H9 (cell line): ENCODE measurements around the gene FBXL14. TPM values are rescaled to one million over a fixed set of nuclear protein-coding genes. Genes with fewer than 3 reads are reported as not detected.

Source experiments
- DNase-seq: peaks from one replicate; pipeline ENCODE4 v3.0.0-alpha.2; 2017
- H2AFZ ChIP-seq: one replicate; pipeline ENCODE4 v1.6.1; 2013; ENCODE audit warnings: mild to moderate bottlenecking, low read length, control low read depth, moderate library complexity
- H2AK5ac ChIP-seq: 2 replicates; pipeline ENCODE4 v1.6.1; 2013; ENCODE audit warnings: low read length, control low read depth, mixed read lengths; ENCODE audit not compliant: insufficient read length
- H2BK120ac ChIP-seq: one replicate; pipeline ENCODE4 v1.6.1; 2013; ENCODE audit warnings: low read depth, mild to moderate bottlenecking, low read length, control low read depth, inconsistent platforms; ENCODE audit not compliant: poor library complexity, severe bottlenecking
- H2BK12ac ChIP-seq: 2 replicates; pipeline ENCODE4 v1.6.1; 2013; ENCODE audit warnings: low read length, control low read depth, mixed read lengths, low read depth; ENCODE audit not compliant: insufficient read length
- H2BK15ac ChIP-seq: 2 replicates; pipeline ENCODE4 v1.6.1; 2013; ENCODE audit warnings: low read depth, low read length, control low read depth
- H2BK20ac ChIP-seq: one replicate; pipeline ENCODE4 v1.6.1; 2013; ENCODE audit warnings: low read depth, mild to moderate bottlenecking, low read length, control low read depth, inconsistent platforms; ENCODE audit not compliant: poor library complexity, severe bottlenecking
- H2BK5ac ChIP-seq: 2 replicates; pipeline ENCODE4 v1.6.1; 2013; ENCODE audit warnings: low read length, control low read depth, mixed read lengths; ENCODE audit not compliant: insufficient read length
- H3K14ac ChIP-seq: 2 replicates; pipeline ENCODE4 v1.6.1; 2013; ENCODE audit warnings: low read length, control low read depth; ENCODE audit not compliant: insufficient read depth
- H3K18ac ChIP-seq: 2 replicates; pipeline ENCODE4 v1.6.1; 2013; ENCODE audit warnings: low read depth, mild to moderate bottlenecking, mixed read lengths, low read length, control low read depth; ENCODE audit not compliant: insufficient read length
- H3K23ac ChIP-seq: 2 replicates; pipeline ENCODE4 v1.6.1; 2013; ENCODE audit warnings: low read length, control low read depth, mixed read lengths, low read depth; ENCODE audit not compliant: insufficient read length
- H3K23me2 ChIP-seq: 2 replicates; pipeline ENCODE4 v1.6.1; 2013; ENCODE audit warnings: low read depth, mild to moderate bottlenecking, mixed read lengths, low read length, control low read depth; ENCODE audit not compliant: insufficient read length, poor library complexity, severe bottlenecking
- H3K27ac ChIP-seq: 2 replicates; pipeline ENCODE4 v1.5.1; 2013; ENCODE audit warnings: low read length, control low read depth, mixed read lengths, low read depth; ENCODE audit not compliant: insufficient read length
- H3K27me3 ChIP-seq: 2 replicates; pipeline ENCODE4 v1.6.1; 2013; ENCODE audit warnings: low read length, control low read depth, inconsistent platforms; ENCODE audit not compliant: insufficient read depth
- H3K4ac ChIP-seq: 2 replicates; pipeline ENCODE4 v1.6.1; 2013; ENCODE audit warnings: low read depth, mild to moderate bottlenecking, control low read depth, inconsistent platforms, low read length, moderate library complexity
- H3K4me1 ChIP-seq: 2 replicates; pipeline ENCODE4 v1.6.1; 2013; ENCODE audit warnings: low read length, control low read depth, inconsistent platforms; ENCODE audit not compliant: insufficient read depth
- H3K4me2 ChIP-seq: 2 replicates; pipeline ENCODE4 v1.6.1; 2013; ENCODE audit warnings: low read length, control low read depth, mixed read lengths; ENCODE audit not compliant: insufficient read length, insufficient read depth
- H3K56ac ChIP-seq: 2 replicates; pipeline ENCODE4 v1.6.1; 2013; ENCODE audit warnings: low read depth, mild to moderate bottlenecking, mixed read lengths, low read length, control low read depth; ENCODE audit not compliant: insufficient read length
- H3K79me1 ChIP-seq: 2 replicates; pipeline ENCODE4 v1.6.1; 2013; ENCODE audit warnings: low read depth, mild to moderate bottlenecking, moderate library complexity, low read length, control low read depth, inconsistent platforms; ENCODE audit not compliant: insufficient read depth, poor library complexity, severe bottlenecking
- H3K79me2 ChIP-seq: 2 replicates; pipeline ENCODE4 v1.6.1; 2013; ENCODE audit warnings: low read length, control low read depth, inconsistent platforms; ENCODE audit not compliant: insufficient read depth
- H3K9ac ChIP-seq: 2 replicates; pipeline ENCODE4 v1.6.1; 2013; ENCODE audit warnings: low read length, control low read depth, mixed read lengths; ENCODE audit not compliant: insufficient read length; ENCODE audit errors: extremely low read depth
- H3K9me3 ChIP-seq: one replicate; pipeline ENCODE4 v1.6.1; 2013; ENCODE audit warnings: low read depth, low read length, inconsistent platforms; ENCODE audit not compliant: control insufficient read depth
- H3T11ph ChIP-seq: one replicate; pipeline ENCODE4 v1.6.1; 2013; ENCODE audit warnings: mild to moderate bottlenecking, low read length, control low read depth, inconsistent platforms
- H4K20me1 ChIP-seq: one replicate; pipeline ENCODE4 v1.6.1; 2013; ENCODE audit not compliant: control insufficient read depth, insufficient read length, insufficient read depth
- H4K5ac ChIP-seq: 2 replicates; pipeline ENCODE4 v1.6.1; 2013; ENCODE audit warnings: low read depth, mild to moderate bottlenecking, mixed read lengths, low read length, control low read depth; ENCODE audit not compliant: insufficient read length
- H4K8ac ChIP-seq: replicated peaks from 2 replicates; pipeline ENCODE4 v1.6.1; 2013; ENCODE audit warnings: low read length, control low read depth, mixed read lengths, low read depth; ENCODE audit not compliant: insufficient read length
- H4K91ac ChIP-seq: 2 replicates; pipeline ENCODE4 v1.6.1; 2013; ENCODE audit warnings: low read depth, mild to moderate bottlenecking, moderate library complexity, mixed read lengths, low read length, control low read depth; ENCODE audit not compliant: insufficient read length
- H3K27ac Mint-ChIP-seq, 3 experiments: 2 replicates in 2 of 3; 3 replicates in 1 of 3; pipeline ENCODE4 v1.8.0; 2020 to 2021; ENCODE audit warnings: mixed read lengths in 3 of 3, mild to moderate bottlenecking in 1 of 3, moderate library complexity in 1 of 3
- H3K27me3 Mint-ChIP-seq: 2 replicates; pipeline ENCODE4 v1.8.0; 2021; ENCODE audit warnings: low read depth, mild to moderate bottlenecking, moderate library complexity, mixed read lengths
- H3K36me3 Mint-ChIP-seq, 3 experiments: 2 replicates in 2 of 3; 3 replicates in 1 of 3; pipeline ENCODE4 v1.8.0; 2020 to 2021; ENCODE audit warnings: low read depth in 3 of 3, mixed read lengths in 3 of 3; ENCODE audit not compliant: insufficient read depth in 1 of 3
- H3K4me1 Mint-ChIP-seq, 2 experiments: 2 replicates each; pipeline ENCODE4 v1.8.0; 2020; ENCODE audit warnings: mixed read lengths in 2 of 2
- H3K4me3 Mint-ChIP-seq, 2 experiments: 2 replicates in 1 of 2; 3 replicates in 1 of 2; pipeline ENCODE4 v1.8.0; 2020 to 2021; ENCODE audit warnings: mild to moderate bottlenecking in 2 of 2, mixed read lengths in 2 of 2, moderate library complexity in 1 of 2
- H3K9me3 Mint-ChIP-seq, 2 experiments: 2 replicates in 1 of 2; 3 replicates in 1 of 2; pipeline ENCODE4 v1.8.0; 2020; ENCODE audit warnings: mild to moderate bottlenecking in 2 of 2, mixed read lengths in 2 of 2, moderate library complexity in 1 of 2
- WGBS: extraction: QIAGEN DNeasy Blood & Tissue Kit; methylation state at CpG from one replicate; pipeline ENCODE4 v1.1.7; 2013; ENCODE audit warnings: missing lambda C conversion rate, low lambda C conversion rate, mixed read lengths; ENCODE audit not compliant: insufficient read length; ENCODE audit errors: extremely low coverage; 5-methylcytosine and 5-hydroxymethylcytosine counted together
- total RNA-seq: library from RNA; stranded (reverse); gene quantifications from 2 replicates; pipeline ENCODE4 v1.2.1, GENCODE V29; 2021
- TF ChIP-seq, protein P1 (sequence below): fragments of 200-600 bp; sonication (generic); conservative IDR thresholded peaks from 3 replicates; pipeline ENCODE4 v1.8.0; 2021; ENCODE audit warnings: antibody characterized with exemption, mild to moderate bottlenecking

Gene FBXL14
- total RNA-seq, 1 experiment from 2014 or later, result 15.6 TPM

GRCh38 chr12:1533205-1533601 lies 61.2 kb downstream of the FBXL14 start:
- Histone ChIP-seq H3K18ac (no peak overlapping the region), H2BK120ac (no peak overlapping the region), H2BK15ac (no peak overlapping the region), H3K56ac (no peak overlapping the region), H4K5ac (no peak overlapping the region), H3K4me1 (no peaks in the 10 kb centered on the region), H3K23me2 (peaks cover 13% of the 10 kb centered on the region), H2AK5ac (no peak overlapping the region), H2BK5ac (no peak overlapping the region), H2BK12ac (no peak overlapping the region), H4K91ac (no peak overlapping the region), H3T11ph (no peak overlapping the region), H3K27me3 (peaks cover 35% of the 10 kb centered on the region), H3K27ac (no peak overlapping the region), H3K79me2 (no peaks in the 10 kb centered on the region), H2BK20ac (no peak overlapping the region), H3K14ac (no peak overlapping the region), H3K23ac (no peak overlapping the region), H3K9me3 (no peaks in the 10 kb centered on the region), H3K79me1 (no peaks in the 10 kb centered on the region), H4K8ac (no peak overlapping the region), H3K4me2 (no peak overlapping the region), H3K9ac (no peak overlapping the region), H2AFZ (no peak overlapping the region), H3K4ac (no peak overlapping the region), H4K20me1 (no peaks in the 10 kb centered on the region)
- H3K36me3 Mint-ChIP-seq, result peaks cover 0 to 2% (median 0%) of the 10 kb centered on the region in 3 experiments; a peak in 2 of 7 replicates
- H3K4me3 Mint-ChIP-seq, result no peak overlapping the region
- H3K9me3 Mint-ChIP-seq, result peaks cover 0 to 2% of the 10 kb centered on the region in 2 experiments; a peak in 2 of 5 replicates
- WGBS, result no CpG with 5 or more reads among the region's 9 CpGs
- H3K4me1 Mint-ChIP-seq, result peaks cover 6 to 11% of the 10 kb centered on the region in 2 experiments; a peak in 3 of 4 replicates
- peak; percentile 17 for DNase-seq
- TF ChIP-seq, protein P1, sequence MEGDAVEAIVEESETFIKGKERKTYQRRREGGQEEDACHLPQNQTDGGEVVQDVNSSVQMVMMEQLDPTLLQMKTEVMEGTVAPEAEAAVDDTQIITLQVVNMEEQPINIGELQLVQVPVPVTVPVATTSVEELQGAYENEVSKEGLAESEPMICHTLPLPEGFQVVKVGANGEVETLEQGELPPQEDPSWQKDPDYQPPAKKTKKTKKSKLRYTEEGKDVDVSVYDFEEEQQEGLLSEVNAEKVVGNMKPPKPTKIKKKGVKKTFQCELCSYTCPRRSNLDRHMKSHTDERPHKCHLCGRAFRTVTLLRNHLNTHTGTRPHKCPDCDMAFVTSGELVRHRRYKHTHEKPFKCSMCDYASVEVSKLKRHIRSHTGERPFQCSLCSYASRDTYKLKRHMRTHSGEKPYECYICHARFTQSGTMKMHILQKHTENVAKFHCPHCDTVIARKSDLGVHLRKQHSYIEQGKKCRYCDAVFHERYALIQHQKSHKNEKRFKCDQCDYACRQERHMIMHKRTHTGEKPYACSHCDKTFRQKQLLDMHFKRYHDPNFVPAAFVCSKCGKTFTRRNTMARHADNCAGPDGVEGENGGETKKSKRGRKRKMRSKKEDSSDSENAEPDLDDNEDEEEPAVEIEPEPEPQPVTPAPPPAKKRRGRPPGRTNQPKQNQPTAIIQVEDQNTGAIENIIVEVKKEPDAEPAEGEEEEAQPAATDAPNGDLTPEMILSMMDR, result no peak
- H3K27me3 Mint-ChIP-seq, result peaks cover 90% of the 10 kb centered on the region
- H3K27ac Mint-ChIP-seq, result no peak overlapping the region
